Measurements from ENCODE around the gene DNMT1. TPM values are rescaled to one million over a fixed set of nuclear protein-coding genes. Genes with fewer than 3 reads are reported as not detected.
"Not testable (repeated sequence)": the region's sequence is repeated elsewhere in the genome, so short reads cannot be mapped to it uniquely, and the experiment has no call there.

DNMT1 gene
- total RNA-seq, 1 experiment from 2014 or later = 227 TPM

DNA sequence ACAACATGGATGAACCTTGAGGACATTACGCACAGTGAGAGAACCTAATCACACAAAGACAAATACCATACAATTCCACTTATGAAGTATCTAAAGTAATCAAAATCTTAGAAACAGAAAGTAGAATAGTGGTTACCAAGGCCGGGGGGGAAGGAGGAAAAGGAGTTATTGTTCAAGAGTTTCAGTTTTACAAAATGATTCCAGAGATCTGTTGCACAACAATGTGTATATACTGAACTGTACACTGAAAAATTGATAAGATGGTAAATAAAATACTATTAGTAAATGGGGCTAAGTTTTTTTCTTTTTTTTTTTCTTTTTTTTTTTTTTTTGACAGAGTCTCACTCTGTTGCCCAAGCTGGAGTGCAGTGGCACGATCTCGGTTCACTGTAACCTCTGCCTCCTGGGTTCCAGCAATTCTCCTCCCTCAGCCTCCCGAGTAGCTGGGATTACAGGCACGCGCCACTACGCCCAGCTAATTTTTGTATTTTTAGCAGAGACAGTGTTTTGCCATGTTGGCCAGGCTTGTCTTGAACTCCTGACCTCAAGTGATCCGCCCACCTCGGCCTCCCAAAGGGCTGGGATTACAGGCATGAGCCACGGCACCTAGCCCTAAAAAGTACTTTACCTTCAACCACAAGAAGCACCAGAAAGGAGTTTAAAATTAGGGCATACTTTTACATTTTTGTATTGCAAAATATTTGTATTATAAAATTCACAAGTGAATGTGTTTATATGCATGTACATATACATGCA is 4.3 kb upstream of the DNMT1 start:
- H3K56ac ChIP-seq (ENCODE audit: insufficient read length, low read depth, low read length); H3K79me1 ChIP-seq (ENCODE audit: insufficient read depth, low read depth, low read length, poor library complexity, severe bottlenecking); H3K27ac ChIP-seq (ENCODE audit: insufficient read length, low read depth, low read length); H3K9me3 Mint-ChIP-seq; H3K4me1 Mint-ChIP-seq; H4K91ac ChIP-seq (ENCODE audit: insufficient read length, low read depth, low read length); H3T11ph ChIP-seq (ENCODE audit: low read length); H4K5ac ChIP-seq (ENCODE audit: insufficient read length, low read depth, low read length); H2AFZ ChIP-seq (ENCODE audit: low read length); H3K27me3 ChIP-seq (ENCODE audit: insufficient read depth, low read length); H4K8ac ChIP-seq (replicated peaks; ENCODE audit: insufficient read length, low read depth, low read length); H3K9me3 ChIP-seq (ENCODE audit: control insufficient read depth, low read depth, low read length); H2BK12ac ChIP-seq (ENCODE audit: insufficient read length, low read depth, low read length); H3K4me2 ChIP-seq (ENCODE audit: insufficient read depth, insufficient read length, low read length); H3K23ac ChIP-seq (ENCODE audit: insufficient read length, low read depth, low read length); H3K4me3 Mint-ChIP-seq; H3K23me2 ChIP-seq (ENCODE audit: insufficient read length, low read depth, low read length, poor library complexity, severe bottlenecking); DNase-seq; H3K4ac ChIP-seq (ENCODE audit: low read depth, low read length); H2BK120ac ChIP-seq (ENCODE audit: low read depth, low read length, poor library complexity, severe bottlenecking); H3K18ac ChIP-seq (ENCODE audit: insufficient read length, low read depth, low read length); H4K20me1 ChIP-seq (ENCODE audit: control insufficient read depth, insufficient read depth, insufficient read length); H3K9ac ChIP-seq (ENCODE audit: extremely low read depth, insufficient read length, low read length); H3K27me3 Mint-ChIP-seq (ENCODE audit: low read depth); H3K79me2 ChIP-seq (ENCODE audit: insufficient read depth, low read length); H3K27ac Mint-ChIP-seq; H3K4me1 ChIP-seq (ENCODE audit: insufficient read depth, low read length); H2BK5ac ChIP-seq (ENCODE audit: insufficient read length, low read length); H3K14ac ChIP-seq (ENCODE audit: insufficient read depth, low read length); H3K36me3 Mint-ChIP-seq (ENCODE audit: insufficient read depth in 1 of 3, low read depth in 3 of 3); H2AK5ac ChIP-seq (ENCODE audit: insufficient read length, low read length); H2BK15ac ChIP-seq (ENCODE audit: low read depth, low read length); H2BK20ac ChIP-seq (ENCODE audit: low read depth, low read length, poor library complexity, severe bottlenecking): not testable (repeated sequence)
- WGBS (ENCODE audit: extremely low coverage, insufficient read length, low lambda C conversion rate) = no CpG with 5 or more reads among the region's 11 CpGs

Data from H9 (cell line).